T47D (cell line): Measurements from ENCODE around the gene COPG2.

Source experiments
- DNase-seq, 2 experiments: peaks; one replicate each; pipeline versions ENCODE4 v3.0.0 to v3.0.0-alpha.2; 2011 to 2012; ENCODE audit warnings: low read depth in 1 of 2, low spot score in 1 of 2
- JUND ChIP-seq: IDR thresholded peaks from 2 replicates; pipeline ENCODE4 v1.6.1; 2012; ENCODE audit warnings: low read depth
- in situ Hi-C: cut with HindIII; loops from 2 replicates; pipeline ENCODE4 v1.10.0; 2016; ENCODE audit warnings: low sequenced_read_pairs, low pct_unique_long_range_greater_than_20kb

COPG2 gene

GRCh38 chr7:130492523-130493274 is 175.8 kb downstream of the COPG2 start:
- no peak for DNase-seq
- TF ChIP-seq JUND = no peak
- in situ Hi-C loops = no loop called here

- no peak for DNase-seq
- in situ Hi-C loops = no loop called here
- TF ChIP-seq JUND = no peak
Observed at GRCh38 chr7:130491841-130492522, 176.6 kb downstream of the COPG2 start, which contains the start of gene MEST. Gene MEST, plus strand, starts transcription at chr7:130492085. Its CDS starts 229 bp downstream, at chr7:130492314.

DNA sequence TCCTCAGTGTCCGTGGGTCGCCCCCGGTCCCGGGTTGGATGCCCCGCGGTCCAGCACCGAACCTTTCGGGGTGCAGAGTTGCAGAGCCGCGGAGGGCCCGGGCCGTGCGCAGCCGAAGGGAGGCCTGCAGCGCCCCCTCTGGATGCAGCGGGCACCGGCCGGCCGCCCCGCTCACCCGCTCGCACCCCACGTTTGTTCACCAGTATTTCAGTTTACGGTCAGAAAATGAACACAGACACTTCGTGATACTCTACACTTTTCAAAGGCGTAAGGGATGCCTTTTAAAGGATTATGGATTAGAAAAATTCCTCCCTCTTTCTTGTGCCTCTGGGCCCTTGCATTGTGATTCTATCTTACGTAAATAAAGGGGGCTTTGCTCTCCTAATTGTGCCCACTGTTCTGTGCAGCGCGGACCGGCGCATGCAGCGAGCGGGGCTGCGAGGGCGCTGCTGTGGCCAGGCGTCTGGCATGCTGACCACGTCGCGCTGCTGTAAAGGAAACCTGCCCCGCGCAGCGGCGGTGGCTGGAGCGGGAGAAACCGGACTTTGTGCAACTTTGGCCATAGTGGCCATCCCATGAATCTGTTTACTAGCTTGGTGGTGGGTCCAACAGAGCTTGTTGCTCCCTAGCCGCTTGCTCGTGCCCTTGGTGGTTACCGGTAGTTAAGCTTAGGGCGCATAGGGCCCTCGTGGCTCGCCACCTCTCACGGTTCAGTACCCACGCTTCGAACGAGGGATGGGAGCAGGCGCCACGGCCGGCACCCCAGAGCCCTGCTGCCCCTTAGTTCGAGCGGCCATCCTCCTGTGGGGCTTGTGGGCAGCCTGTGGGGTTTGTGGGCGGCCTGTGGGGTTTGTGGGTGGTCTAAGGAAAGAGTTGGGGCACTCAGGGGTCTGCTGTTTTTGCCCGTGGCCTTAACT is 177.4 kb downstream of the COPG2 start:
- in situ Hi-C loops = no loop called here
- TF ChIP-seq JUND = no peak
- no peak for DNase-seq

DNA sequence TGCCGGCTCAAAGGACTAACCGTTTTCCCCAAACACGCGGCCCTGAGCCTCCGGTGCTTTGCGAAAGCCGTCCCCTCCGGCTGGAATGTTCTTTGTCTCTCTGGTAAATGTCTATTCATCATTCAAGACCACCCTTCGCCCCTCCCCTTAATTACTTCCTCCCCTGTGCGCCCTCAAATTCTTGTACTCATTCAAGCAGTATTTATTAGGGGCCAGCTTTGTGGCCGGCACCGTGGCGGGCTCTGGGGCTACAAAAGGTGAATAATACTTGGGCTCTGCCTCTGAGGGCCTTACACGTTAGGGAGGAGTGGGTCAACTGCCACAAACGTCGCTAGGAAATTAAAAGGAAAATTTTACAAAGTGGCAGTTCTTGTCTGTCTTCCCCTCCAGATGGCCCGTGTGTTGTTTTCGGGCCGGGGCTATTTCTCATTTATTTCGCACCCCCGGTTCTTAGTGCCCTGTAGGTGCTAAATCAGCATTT is 178.2 kb downstream of the COPG2 start:
- TF ChIP-seq JUND = no peak
- no peak for DNase-seq
- in situ Hi-C loops = no loop called here

- TF ChIP-seq JUND = no peak
- in situ Hi-C loops = no loop called here
- DNase-seq = no peak
Observed at GRCh38 chr7:130489140-130489983, 179.2 kb downstream of the COPG2 start.

- no peak for DNase-seq
- in situ Hi-C loops = no loop called here
- TF ChIP-seq JUND = no peak
Observed at GRCh38 chr7:130488392-130489139, 180.0 kb downstream of the COPG2 start.

GRCh38 chr7:130486954-130487436 is 181.6 kb downstream of the COPG2 start:
- TF ChIP-seq JUND = no peak
- in situ Hi-C loops = no loop called here
- no peak for DNase-seq

DNA sequence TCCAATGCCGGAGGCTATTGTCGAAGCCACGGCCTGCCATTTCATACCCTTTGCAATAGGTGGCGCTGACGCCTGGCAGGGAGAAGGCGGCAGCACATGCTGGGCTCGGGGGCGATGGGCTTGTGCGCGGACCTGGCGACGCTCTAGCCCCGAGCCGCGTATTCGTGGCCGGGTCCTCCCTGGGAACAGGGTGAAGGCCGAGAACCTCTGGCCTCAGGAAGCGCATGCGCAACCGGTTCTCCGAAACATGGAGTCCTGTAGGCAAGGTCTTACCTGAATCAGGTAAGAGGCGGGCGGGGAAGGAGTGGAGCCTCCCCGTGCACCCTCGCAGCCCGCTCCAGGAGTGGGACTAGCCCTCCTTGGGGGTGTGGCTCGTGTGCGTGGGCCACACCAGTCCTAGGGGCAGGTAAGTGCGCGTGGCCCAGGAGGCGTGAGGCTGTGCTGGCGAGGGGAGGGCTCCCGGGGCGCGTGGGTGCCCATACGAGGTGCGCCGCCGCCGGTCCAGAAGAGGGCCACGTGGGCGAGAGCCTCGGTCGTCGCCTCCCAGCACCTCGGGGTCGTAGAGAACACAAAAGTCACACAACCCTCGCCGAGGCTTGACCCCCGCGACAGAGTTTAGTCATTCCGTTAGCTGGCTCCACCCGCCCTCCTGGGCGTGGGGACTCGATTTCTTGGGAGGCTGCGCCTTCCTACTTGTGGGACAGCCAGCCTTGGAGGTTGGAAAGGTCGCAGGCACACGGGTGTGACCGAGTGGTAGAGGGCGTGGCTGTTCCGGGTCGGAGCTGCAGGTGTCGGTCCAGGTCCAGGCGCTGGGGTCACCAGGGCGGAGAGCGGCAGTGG is 182.2 kb downstream of the COPG2 start:
- no peak for DNase-seq
- TF ChIP-seq JUND = no peak
- in situ Hi-C loops = no loop called here

DNA sequence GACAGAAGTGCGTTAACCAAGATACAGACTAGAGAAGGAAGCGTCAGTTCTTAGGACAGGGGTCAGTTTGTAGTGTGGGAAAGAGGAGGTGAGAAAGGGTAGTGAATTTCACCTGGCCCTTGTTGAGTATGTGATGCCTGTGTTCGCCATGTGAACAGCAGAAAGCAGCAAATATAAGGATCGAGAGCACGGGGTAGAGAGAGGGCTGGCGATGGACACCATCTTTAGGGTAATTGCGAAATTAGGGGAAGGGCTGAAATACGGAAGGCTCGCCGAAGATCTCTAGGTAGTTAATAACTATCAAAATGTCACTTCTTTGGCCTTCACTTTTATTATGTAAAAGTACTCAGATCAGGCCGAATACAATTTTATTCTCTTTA is 182.8 kb downstream of the COPG2 start:
- DNase-seq = no peak
- no peak for TF ChIP-seq JUND
- in situ Hi-C loops = no loop called here

DNA sequence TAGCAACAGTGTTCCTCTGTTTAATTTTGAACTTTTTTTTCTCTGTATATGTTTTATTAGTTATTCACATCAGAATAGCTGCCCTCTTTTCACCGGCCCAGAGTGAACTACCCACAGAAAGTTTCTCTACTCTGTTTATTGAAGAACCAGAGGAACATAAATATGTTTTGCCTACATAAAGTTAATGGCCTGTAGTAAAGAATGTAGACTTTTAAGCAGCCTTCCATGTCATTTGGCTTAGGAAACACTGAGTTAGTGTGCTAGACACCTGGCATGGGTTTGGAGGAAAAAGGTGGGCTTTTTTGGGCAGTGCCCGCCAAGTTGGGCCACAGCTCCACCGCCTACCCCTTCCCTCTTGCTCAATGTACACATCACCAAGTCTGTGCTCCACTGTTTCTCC is 185.5 kb downstream of the COPG2 start:
- DNase-seq = no peak
- in situ Hi-C loops = no loop called here
- no peak for TF ChIP-seq JUND
